ENCODE results near the gene DNAJA3. TPM values are rescaled to one million over a fixed set of nuclear protein-coding genes. Genes with fewer than 3 reads are reported as not detected.

DNAJA3 gene
- total RNA-seq, 2 experiments from 2014 or later = 86.8 to 101 TPM

DNA sequence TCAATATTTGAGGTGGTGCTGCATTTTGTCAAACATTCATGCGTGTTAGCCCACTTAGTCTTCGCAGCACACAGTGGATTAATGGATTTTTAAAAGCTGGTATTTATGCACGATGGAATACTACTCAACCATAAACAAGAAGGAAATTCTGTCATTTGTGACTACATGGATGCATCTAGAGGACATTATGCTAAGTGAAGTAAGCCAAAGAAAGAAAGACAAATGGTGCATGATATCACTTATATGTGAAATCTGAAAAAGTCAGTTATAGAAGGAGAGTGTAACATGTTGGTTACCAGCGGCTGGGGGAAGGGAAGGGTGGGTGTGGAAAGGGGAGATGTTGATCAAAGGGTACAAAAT, 73.5 kb downstream of the DNAJA3 start:
- no peaks in the 10 kb centered on the region for H3K9me3 Mint-ChIP-seq
- no peaks in the 10 kb centered on the region for H3K27me3 Mint-ChIP-seq
- peaks cover 85% of the 10 kb centered on the region for H3K4me1 Mint-ChIP-seq (ENCODE audit: low read depth)
- H3K27ac Mint-ChIP-seq = no peak overlapping the region
- ATAC-seq (no peak), DNase-seq (no peak)
- H3K36me3 Mint-ChIP-seq (ENCODE audit: low read depth) = peaks cover 29% of the 10 kb centered on the region
- ChIA-PET CTCF (interaction anchor here (1.0 to 3.0 kb wide), 7 partner anchors 11 to 228 kb away, joined by 3 to 12 read pairs (median 8); partner anchors contain the start of gene HMOX2), POLR2A (interaction anchor here (1.4 to 2.5 kb wide), 4 partner anchors 9 to 23 kb away, joined by 4 to 20 read pairs (median 6); partner anchors contain the start of gene HMOX2)
- no peak overlapping the region for H3K4me3 Mint-ChIP-seq
- intact Hi-C loops (cut with micrococcal nuclease) = no loop called here
- TF ChIP-seq, protein P1, sequence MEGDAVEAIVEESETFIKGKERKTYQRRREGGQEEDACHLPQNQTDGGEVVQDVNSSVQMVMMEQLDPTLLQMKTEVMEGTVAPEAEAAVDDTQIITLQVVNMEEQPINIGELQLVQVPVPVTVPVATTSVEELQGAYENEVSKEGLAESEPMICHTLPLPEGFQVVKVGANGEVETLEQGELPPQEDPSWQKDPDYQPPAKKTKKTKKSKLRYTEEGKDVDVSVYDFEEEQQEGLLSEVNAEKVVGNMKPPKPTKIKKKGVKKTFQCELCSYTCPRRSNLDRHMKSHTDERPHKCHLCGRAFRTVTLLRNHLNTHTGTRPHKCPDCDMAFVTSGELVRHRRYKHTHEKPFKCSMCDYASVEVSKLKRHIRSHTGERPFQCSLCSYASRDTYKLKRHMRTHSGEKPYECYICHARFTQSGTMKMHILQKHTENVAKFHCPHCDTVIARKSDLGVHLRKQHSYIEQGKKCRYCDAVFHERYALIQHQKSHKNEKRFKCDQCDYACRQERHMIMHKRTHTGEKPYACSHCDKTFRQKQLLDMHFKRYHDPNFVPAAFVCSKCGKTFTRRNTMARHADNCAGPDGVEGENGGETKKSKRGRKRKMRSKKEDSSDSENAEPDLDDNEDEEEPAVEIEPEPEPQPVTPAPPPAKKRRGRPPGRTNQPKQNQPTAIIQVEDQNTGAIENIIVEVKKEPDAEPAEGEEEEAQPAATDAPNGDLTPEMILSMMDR (IDR thresholded peaks at IDR 0.05) = no peak

DNA sequence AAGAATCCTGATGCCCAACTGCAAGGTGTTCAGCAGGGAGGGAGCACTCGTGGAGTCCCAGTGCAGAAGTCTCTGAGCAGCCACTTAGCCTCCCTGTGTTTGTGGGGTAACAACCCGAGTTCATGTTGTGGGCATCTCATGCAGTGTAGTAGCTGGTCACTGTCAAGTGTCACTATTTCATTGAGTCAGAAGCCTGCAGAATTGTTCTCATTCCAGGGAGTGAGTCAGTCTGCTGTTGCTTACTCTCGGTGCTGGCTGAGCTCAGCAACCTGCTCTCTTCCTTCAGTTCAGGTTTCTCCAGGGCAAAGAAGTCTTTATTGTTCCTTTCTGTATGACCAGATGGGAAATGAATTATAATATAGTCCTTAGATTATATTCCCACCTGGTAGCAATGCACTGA, 74.6 kb downstream of the DNAJA3 start:
- H3K4me1 Mint-ChIP-seq (ENCODE audit: low read depth) = peaks cover 81% of the 10 kb centered on the region
- intact Hi-C loops (cut with micrococcal nuclease) = no loop called here
- TF ChIP-seq, protein P1 (IDR thresholded peaks at IDR 0.05) = no peak
- H3K4me3 Mint-ChIP-seq = no peak overlapping the region
- peaks cover 29% of the 10 kb centered on the region for H3K36me3 Mint-ChIP-seq (ENCODE audit: low read depth)
- POLR2A ChIA-PET = interaction anchor here (0.8 to 2.5 kb wide), 4 partner anchors 13 to 82 kb away, joined by 3 to 20 read pairs (median 5); partner anchors contain the start of gene HMOX2
- no peaks in the 10 kb centered on the region for H3K9me3 Mint-ChIP-seq
- CTCF ChIA-PET = interaction anchor here (1.4 to 3.0 kb wide), 10 partner anchors 11 to 182 kb away, joined by 3 to 12 read pairs (median 7); partner anchors contain the start of genes HMOX2 and MGRN1
- no peaks in the 10 kb centered on the region for H3K27me3 Mint-ChIP-seq
- DNase-seq (peak; percentile 25), ATAC-seq (peak; percentile 77)
- no peak overlapping the region for H3K27ac Mint-ChIP-seq

DNA sequence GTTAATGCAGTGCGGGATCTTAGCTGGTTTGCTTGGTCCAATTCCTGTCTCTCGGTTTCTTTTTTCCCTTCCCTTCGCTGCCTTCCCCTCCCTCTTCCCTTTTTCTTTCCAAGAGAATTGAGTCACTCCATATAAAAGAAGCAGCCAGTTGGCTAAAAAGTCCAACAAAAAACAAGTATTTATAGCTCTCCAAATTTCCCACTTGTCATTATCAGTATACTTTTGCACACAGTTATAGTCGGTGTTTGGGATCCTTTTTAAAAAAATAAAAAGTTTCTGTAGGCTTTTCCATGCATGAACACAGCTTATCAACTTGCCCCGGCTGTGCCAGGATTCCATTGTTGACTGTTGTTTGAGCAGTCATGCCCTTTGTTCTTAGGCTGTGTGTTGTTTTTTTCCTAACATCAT, 75.4 kb downstream of the DNAJA3 start:
- TF ChIP-seq, protein P1 (IDR thresholded peaks at IDR 0.05) = no peak
- H3K27me3 Mint-ChIP-seq = no peaks in the 10 kb centered on the region
- H3K36me3 Mint-ChIP-seq (ENCODE audit: low read depth) = peaks cover 28% of the 10 kb centered on the region
- intact Hi-C loops (cut with micrococcal nuclease) = no loop called here
- ChIA-PET CTCF (interaction anchor here (1.0 to 3.0 kb wide), 12 partner anchors 11 to 182 kb away, joined by 3 to 12 read pairs (median 6); partner anchors contain the start of genes CDIP1, HMOX2 and MGRN1), POLR2A (interaction anchor here (0.7 to 2.5 kb wide), 4 partner anchors 11 to 126 kb away, joined by 3 to 20 read pairs (median 6); partner anchors contain the start of gene HMOX2)
- H3K4me3 Mint-ChIP-seq = no peak overlapping the region
- DNase-seq (no peak), ATAC-seq (no peak)
- H3K27ac Mint-ChIP-seq = peak overlapping the region; percentile 73
- no peaks in the 10 kb centered on the region for H3K9me3 Mint-ChIP-seq
- H3K4me1 Mint-ChIP-seq (ENCODE audit: low read depth) = peaks cover 81% of the 10 kb centered on the region

DNA sequence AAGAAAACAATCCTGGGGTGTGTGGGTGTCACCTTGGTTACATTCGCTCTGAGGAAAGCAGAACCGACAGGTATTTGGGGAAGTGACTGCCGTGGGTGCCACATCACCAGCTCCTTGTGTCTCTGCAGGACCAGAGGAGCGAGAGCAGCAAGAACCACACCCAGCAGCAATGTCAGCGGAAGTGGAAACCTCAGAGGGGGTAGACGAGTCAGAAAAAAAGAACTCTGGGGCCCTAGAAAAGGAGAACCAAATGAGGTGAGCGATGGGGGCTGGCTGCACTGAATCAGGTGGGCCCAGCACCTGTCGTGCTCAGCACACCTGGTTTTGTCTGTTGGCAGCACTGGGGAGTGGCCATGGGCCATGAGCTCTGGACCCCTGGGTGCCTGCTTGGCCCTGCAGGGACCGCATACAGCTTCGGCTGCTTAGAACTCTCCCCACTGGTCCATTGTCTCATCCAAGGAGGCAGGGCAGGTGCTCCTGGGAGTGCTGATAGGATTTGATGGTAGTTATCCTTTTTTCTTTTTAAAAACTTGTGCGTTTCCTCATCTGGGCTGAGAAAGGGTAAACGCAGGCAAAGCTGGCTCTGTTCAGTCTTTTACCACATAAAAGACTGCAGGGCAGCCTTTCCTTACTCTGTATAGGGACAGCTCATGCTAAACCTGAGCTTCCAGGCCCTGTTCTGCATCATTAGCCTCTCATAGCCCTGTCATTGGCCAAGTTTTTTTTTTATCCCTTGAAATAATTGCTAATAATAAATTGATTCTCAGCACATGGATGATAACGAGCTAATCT, 79.9 kb downstream of the DNAJA3 start:
- CTCF ChIA-PET = interaction anchor here (0.8 to 8.8 kb wide), 26 partner anchors 10 to 146 kb away, joined by 3 to 174 read pairs (median 5); partner anchors contain the start of genes CDIP1, HMOX2, MGRN1 and NMRAL1
- peak; percentile 87 for ATAC-seq
- Mint-ChIP-seq H3K4me1 (ENCODE audit: low read depth) (peaks cover 55% of the 10 kb centered on the region), H3K9me3 (no peaks in the 10 kb centered on the region), H3K4me3 (peak overlapping the region; percentile 37), H3K27ac (peak overlapping the region; percentile 88), H3K36me3 (ENCODE audit: low read depth) (peaks cover 24% of the 10 kb centered on the region), H3K27me3 (no peaks in the 10 kb centered on the region)
- TF ChIP-seq, protein P1 (IDR thresholded peaks at IDR 0.05) = no peak
- peak; percentile 83 for DNase-seq
- intact Hi-C loops (cut with micrococcal nuclease) = loop anchor here (2.0 kb wide), 1 partner anchor 43 kb away; no protein-coding TSS in a partner anchor
- POLR2A ChIA-PET = interaction anchor here (0.6 to 4.8 kb wide), 17 partner anchors 9 to 154 kb away, joined by 3 to 18 read pairs (median 4); partner anchors contain the start of genes HMOX2 and MGRN1

Other genes with a start within 250 kb of the DNAJA3 start
- gene SRL, start 183.8 kb upstream of the DNAJA3 start, total RNA-seq = not detected
- 10 to 100 TPM; 34.6 to 36.6 TPM for gene TFAP4, start 152.8 kb upstream of the DNAJA3 start, total RNA-seq
- under 1 TPM; 0.49 to 0.77 TPM for gene GLIS2, start 109.8 kb upstream of the DNAJA3 start, total RNA-seq
- 10 to 100 TPM; 65.9 to 70.1 TPM for gene PAM16, start 74.5 kb upstream of the DNAJA3 start, total RNA-seq
- gene VASN, start 54.0 kb upstream of the DNAJA3 start, total RNA-seq = not detected
- gene CORO7, start 9.3 kb upstream of the DNAJA3 start, total RNA-seq = 10 to 100 TPM; 73.3 to 76.6 TPM
- 10 to 100 TPM; 45.3 to 53.6 TPM for gene NMRAL1, start 48.8 kb downstream of the DNAJA3 start, total RNA-seq
- 10 to 100 TPM; 64.7 to 65.4 TPM for gene HMOX2, start 50.5 kb downstream of the DNAJA3 start, total RNA-seq
- 10 to 100 TPM; 31.9 to 32.2 TPM for gene CDIP1, start 112.9 kb downstream of the DNAJA3 start, total RNA-seq
- gene C16orf96, start 130.5 kb downstream of the DNAJA3 start, total RNA-seq = under 1 TPM; 0.16 to 0.32 TPM
- 10 to 100 TPM; 12.2 to 13.4 TPM for gene UBALD1, start 189.0 kb downstream of the DNAJA3 start, total RNA-seq
- gene MGRN1, start 199.0 kb downstream of the DNAJA3 start, total RNA-seq = 10 to 100 TPM; 67.6 to 70.8 TPM

Measured in activated CD8-positive, alpha-beta T cell treated with anti-CD3 and anti-CD28 coated beads for 36 hours (primary cell).